Suprapubic skin (tissue), 4 donors: Measurements from ENCODE around the gene OR5H6.

Experiments
- POLR2A ChIP-seq, 2 donors: fragments of 450-650 bp; IDR thresholded peaks; one replicate each; pipeline ENCODE4 v1.6.1; 2017; ENCODE audit warnings: antibody characterized with exemption in 2 of 2, mild to moderate bottlenecking in 2 of 2, moderate library complexity in 2 of 2
- POLR2AphosphoS5 ChIP-seq, 3 donors: sonication (generic); formaldehyde crosslinking; IDR thresholded peaks; one replicate each; pipeline ENCODE4 v1.6.1; 2017; ENCODE audit warnings: antibody characterized with exemption in 3 of 3
- TF ChIP-seq, protein P1 (sequence below), 2 donors: fragments of 200-600 bp in 1 of 2; fragments of 450-650 bp in 1 of 2; sonication (generic) in 1 of 2; IDR thresholded peaks; one replicate each; pipeline ENCODE4 v1.5.1; 2016 to 2019; ENCODE audit warnings: antibody characterized with exemption in 2 of 2, mild to moderate bottlenecking in 1 of 2, moderate library complexity in 1 of 2

DNA sequence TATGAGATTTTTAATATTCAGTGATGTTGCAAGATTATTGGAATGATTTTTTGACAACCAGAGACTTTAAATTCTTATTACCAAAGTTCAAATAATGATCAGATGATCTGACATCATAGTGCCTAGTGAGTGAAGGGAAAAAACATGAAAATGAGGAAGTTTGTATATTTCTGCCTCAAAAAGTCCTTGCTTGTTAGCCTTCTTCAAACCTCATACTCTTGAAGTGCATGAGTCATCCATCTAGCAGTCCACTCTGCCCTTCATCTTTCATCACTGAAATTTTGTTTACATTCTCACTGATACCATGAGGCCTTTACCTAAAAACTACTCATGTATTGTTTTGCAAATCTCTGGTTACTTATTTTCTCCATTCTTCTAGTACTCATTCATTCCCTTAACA lies 23.9 kb upstream of the OR5H6 start:
- TF ChIP-seq POLR2AphosphoS5 (IDR thresholded peaks at IDR 0.05): no peak
- TF ChIP-seq POLR2A (IDR thresholded peaks at IDR 0.05): no peak
- TF ChIP-seq, protein P1, sequence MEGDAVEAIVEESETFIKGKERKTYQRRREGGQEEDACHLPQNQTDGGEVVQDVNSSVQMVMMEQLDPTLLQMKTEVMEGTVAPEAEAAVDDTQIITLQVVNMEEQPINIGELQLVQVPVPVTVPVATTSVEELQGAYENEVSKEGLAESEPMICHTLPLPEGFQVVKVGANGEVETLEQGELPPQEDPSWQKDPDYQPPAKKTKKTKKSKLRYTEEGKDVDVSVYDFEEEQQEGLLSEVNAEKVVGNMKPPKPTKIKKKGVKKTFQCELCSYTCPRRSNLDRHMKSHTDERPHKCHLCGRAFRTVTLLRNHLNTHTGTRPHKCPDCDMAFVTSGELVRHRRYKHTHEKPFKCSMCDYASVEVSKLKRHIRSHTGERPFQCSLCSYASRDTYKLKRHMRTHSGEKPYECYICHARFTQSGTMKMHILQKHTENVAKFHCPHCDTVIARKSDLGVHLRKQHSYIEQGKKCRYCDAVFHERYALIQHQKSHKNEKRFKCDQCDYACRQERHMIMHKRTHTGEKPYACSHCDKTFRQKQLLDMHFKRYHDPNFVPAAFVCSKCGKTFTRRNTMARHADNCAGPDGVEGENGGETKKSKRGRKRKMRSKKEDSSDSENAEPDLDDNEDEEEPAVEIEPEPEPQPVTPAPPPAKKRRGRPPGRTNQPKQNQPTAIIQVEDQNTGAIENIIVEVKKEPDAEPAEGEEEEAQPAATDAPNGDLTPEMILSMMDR (IDR thresholded peaks at IDR 0.05): no peak
